HL-60/S4 treated with phorbol 12-myristate 13-acetate at 8.2 ng/mL for 4 days and 3 days (cell line): ENCODE data around the gene NR4A3.
"Not testable (repeated sequence)": the region's sequence is repeated elsewhere in the genome, so short reads cannot be mapped to it uniquely, and the experiment has no call there.

Experiments
- in situ Hi-C: fragments of 300-500 bp; cut with MboI; formaldehyde crosslinking; loops from 2 replicates; pipeline ENCODE4 v1.15.0; 2022; ENCODE audit warnings: low sequenced_read_pairs

NR4A3 gene

DNA sequence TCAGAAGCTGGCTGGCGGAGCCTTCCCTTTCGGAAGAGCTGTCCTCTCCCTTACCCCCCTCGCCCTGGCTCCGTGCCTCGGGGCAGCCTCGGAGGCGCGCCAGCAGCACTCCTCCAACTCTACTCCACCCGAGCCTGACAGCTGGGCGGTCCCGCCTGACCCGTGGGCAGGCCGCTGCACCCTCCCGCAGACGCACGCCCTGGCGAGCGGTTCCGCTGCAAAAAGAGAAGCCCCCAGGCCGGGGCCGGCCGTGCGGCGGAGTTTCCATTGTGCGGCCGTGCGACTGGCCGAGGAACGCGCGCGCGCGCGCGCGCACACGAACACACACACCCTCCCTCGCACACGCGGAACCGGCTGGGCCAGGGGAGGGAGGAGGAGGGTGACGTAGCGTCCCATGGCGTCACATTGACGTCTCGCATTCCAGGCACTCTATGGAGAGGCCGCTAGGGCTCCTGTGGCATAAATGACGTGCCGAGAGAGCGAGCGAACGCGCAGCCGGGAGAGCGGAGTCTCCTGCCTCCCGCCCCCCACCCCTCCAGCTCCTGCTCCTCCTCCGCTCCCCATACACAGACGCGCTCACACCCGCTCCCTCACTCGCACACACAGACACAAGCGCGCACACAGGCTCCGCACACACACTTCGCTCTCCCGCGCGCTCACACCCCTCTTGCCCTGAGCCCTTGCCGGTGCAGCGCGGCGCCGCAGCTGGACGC, at the start of gene NR4A3:
Gene NR4A3, plus strand, starts transcription at position 490 of the 713 bp plus-strand sequence. CDS start 6,158 bp downstream, outside the sequence.
- in situ Hi-C loops: loop anchor here (25.0 kb wide), 1 partner anchor 191 kb away; no protein-coding TSS in a partner anchor

DNA sequence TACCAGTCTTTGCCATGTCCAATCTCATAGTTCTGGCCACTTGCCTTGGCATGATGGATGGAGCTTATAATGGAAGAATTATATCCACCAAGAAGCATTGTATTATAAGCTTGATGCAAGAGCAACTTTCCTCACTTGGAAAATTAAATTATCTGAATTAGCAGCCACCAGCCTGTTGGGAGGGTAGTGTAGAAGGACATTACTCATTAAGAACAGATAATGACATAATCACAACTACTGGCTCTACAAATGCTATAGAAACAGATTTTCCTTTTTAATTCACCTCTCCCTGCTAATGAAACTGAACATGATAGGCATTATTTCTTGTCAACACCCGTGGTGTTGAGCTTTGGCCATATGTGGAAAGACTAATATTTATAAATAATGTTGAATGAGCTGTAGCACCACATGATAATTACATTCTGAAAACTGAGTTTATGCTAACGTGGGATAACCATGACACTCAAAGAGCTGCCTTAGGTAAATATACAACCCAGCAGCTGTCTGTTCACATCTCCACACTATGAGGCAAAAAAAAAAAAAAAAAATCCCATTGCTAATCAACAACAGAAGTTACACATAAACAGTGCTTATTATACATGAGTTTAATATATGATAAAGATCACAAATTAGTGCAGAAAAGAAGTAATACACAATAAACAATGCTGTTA, 48.1 kb upstream of the NR4A3 start:
- in situ Hi-C loops: no loop called here

DNA sequence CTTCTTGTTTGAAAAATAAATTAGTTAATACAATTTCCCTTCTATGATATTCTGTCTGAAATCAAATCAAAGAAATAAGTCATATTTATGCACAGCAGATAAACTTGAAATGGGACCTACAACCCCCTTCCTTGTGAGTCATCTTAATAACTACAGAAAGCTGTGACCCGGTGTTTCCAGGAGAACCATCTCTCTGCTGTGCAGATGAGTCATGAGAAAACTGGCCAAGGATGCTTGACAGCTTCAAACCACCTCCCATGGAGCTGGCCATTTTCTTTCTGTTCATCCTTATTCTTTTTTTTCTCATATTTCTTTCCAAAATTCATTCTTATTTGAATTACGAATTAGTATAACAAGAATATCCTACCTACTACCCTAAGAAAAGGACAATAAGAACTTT, 43.4 kb upstream of the NR4A3 start:
- in situ Hi-C loops: no loop called here

DNA sequence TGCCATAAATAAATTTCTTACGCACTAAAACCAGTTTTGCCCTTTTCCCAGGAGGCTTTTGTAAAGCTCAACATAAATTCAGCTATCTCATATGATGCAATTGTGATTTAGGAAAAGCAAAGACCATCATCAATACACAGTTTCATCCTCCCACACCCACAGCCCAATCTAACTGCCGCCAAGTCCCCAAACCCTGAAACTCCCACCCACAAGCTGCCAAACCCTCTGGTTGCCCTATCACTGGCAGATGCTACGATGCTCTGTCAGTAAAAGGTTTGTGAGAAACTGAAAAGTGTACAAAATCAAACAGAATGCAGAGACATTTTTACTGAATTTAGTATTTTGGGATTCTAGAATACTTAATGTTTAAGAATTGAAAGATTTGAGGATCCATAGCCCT, 42.8 kb upstream of the NR4A3 start:
- in situ Hi-C loops: no loop called here

DNA sequence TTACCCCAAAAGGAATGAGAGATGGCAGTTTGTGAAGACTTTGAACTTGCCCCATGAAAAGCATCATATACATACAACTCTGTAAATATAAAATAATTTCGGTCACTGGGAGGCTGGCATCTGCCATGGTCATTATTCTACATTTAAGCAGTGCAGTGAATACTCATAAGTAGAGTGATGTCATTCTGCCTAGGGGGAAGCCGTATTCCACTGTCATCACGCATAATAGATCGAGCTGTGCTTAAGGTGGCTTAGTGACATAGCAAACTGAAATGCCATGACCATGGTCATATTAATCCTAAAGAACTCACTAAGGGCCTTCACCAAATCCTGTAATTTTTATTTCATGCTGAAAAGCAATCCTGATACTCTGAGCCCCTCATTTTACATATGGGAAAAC, 42.4 kb upstream of the NR4A3 start:
- in situ Hi-C loops: no loop called here

DNA sequence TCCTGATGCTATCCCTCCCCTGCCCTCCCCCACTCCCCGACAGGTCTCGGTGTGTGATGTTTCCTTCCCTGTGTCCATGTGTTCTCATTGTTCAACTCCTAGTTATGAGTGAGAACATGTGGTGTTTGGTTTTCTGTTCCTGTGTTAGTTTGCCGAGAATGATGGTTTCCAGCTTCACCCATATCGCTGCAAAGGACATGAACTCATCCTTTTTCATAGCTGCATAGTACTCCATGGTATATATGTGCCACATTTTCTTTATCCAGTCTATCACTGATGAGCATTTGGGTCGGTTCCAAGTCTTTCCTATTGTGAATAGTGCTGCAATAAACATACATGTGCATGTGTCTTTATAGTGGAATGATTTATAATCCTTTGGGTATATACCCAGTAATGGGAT, 39.3 kb upstream of the NR4A3 start:
- in situ Hi-C loops: not testable (repeated sequence)

DNA sequence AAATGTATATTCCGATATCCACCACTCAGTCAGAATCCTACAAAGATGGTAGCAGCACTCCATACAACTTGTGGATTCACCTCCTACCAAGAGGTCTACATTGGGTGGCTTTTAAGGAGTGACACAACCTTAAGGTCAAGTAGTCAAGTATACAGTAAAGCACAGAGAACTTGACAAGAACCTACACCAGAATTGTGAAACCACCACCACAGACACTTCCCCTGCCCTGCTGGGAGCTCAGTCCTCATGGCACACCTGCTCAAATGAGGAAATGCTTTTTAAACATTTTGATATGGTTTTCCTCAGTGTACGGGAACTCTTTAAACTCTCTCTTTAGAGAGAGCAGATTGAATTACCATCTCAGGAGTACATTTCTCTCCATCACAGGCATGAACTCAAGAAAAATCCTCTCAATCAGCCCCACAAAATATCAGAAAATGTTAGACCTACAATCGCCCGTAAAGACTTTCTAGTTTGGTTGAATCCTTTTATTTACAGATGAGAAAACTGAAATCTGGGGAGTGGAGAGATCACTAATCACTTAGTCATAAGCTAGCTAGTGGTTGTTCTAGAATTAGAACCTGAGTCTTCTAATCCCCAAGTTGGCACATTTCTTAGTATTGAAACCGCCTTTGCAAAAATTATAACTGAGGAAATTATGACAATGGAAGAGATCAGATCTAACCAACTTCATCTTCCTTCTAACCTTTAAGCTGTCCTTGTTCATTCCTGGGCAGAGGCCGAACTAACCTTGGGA, 38.5 kb upstream of the NR4A3 start:
- in situ Hi-C loops: no loop called here

DNA sequence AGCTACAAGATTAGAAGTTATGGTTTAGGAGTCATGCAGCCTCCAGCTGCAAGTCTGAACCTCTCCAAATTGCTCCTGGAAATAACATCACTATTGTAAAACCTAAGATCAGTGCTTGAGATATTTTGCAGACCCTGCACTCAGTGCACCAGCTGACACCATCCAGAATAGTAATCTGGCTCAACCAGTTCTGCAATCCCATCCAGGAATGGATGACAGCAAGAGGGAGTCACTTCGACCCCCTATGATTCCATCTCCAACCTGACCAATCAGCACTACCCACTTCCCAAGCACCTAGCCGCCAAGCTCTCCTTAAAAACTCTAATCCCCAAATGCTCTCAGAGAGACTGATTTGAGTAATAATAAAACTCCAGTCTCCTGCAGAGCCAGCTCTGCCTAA, 37.9 kb upstream of the NR4A3 start:
- in situ Hi-C loops: no loop called here

DNA sequence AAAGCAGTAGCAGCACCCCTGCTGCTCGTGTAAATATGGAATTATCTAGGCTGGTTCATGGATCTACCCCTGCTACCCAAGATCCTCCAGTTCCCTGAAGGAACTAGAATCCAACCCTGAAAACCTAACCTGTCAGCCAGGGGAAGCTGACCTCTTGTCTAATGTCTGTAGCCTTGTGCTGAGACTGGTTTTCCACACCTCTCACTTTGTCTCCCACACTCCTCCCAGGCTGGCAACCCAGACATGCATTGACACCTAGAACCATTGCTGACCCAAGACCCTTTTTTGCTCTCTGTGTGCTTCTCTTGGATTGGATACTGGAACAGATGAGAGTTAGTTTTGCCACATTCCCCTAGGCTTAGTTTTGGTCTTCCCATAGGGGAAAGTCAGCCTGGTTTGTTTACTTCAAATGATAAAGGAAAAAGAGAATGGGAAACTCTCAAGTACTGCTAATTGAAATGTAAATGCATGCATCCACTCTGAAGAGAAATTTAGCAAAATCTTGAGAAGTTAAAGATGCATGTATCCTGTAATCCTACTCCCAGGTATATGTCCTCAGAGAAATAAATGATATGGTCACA, 36.6 kb upstream of the NR4A3 start:
- in situ Hi-C loops: no loop called here

DNA sequence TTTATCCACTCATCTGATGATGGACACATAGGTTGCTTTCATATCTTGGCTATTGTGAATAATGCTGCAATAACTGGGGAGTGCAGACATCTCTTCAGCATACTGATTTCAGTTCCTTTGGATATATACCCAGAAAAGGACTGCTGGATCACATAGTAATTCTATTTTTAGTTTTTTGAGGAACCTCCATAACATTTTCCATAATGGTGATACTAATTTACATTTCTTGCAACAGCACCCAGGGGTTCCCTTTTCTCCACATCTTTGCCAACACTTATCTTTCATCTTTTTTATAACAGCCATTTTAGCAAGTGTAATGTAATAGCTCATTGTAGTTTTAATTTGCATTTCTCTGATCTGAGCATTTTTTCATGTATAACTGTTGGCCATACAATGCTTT, 34.1 kb upstream of the NR4A3 start:
- in situ Hi-C loops: no loop called here

DNA sequence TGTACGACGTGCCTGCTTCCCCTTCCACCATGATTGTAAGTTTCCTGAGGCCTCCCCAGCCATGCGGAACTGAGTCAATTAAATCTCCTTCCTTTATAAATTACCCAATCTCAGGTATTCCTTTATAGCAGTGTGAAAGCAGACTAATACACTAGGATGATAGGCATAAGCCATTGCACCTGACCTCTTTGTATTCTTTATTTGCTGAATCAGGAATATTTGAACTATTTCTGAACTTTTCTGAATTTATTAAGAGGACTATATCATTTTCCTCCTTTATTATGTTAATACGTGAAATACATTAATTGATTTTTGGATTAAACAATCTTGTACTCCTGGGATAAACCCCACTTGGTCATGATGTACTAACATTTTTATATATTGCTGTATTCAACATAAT, 28.2 kb upstream of the NR4A3 start:
- in situ Hi-C loops: no loop called here

DNA sequence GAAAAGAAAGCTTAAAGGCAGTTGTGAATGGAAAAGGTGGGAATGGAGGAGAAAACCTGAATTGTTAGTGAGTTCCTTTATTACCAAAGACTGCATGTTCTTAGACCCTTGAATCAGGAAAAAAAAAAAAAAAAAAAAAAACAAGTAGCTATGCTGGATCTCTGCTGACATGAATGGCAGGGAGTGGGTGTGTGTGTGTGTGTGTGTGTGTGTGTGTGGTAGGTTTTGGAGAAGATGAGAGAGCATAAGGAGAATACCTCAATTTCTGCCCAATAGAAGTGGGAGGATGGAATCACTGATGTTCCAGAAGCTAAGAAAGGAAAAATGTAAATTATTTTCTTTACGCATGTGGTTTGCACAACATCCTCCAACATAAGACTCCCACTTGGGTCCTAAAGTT, 25.5 kb upstream of the NR4A3 start:
- in situ Hi-C loops: no loop called here

DNA sequence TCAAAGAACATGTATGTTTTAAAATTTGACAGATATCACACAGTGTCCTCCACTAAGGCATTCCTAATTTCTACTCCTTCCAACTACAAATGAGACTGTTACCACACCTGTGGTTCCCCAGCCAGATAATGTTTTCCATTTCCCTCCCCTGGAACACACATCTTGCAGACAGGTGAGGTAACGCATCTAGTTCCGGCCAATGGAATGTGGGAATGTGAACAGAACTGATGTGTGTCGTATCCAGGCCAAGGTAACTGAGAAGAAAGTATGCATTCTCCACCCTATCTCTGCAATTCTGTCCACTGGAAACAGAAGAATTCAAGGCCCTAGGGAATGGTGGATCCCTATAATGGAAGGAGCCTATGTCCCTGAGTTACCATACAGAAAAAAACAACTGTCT, 19.9 kb upstream of the NR4A3 start:
- in situ Hi-C loops: loop anchor here (25.0 kb wide), 1 partner anchor 211 kb away; no protein-coding TSS in a partner anchor

DNA sequence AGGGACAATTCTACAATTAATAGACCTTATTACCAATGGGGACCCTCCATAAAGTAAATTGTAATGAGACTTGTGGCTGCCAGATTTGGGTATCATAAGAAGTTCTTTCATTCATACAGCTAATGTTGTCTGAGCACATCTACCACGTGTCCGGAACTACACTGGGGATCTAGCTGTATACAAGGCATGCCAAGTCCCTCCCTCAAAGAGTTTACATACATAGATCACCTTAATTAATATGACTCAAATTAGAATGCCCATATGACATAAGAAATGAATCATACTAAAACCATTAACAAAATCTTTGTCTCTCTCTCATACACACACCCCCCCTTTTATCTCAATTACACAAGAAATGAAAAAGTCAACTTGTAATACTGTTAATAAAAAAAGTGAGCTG, 18.0 kb upstream of the NR4A3 start:
- in situ Hi-C loops: loop anchor here (25.0 kb wide), 1 partner anchor 209 kb away; no protein-coding TSS in a partner anchor

DNA sequence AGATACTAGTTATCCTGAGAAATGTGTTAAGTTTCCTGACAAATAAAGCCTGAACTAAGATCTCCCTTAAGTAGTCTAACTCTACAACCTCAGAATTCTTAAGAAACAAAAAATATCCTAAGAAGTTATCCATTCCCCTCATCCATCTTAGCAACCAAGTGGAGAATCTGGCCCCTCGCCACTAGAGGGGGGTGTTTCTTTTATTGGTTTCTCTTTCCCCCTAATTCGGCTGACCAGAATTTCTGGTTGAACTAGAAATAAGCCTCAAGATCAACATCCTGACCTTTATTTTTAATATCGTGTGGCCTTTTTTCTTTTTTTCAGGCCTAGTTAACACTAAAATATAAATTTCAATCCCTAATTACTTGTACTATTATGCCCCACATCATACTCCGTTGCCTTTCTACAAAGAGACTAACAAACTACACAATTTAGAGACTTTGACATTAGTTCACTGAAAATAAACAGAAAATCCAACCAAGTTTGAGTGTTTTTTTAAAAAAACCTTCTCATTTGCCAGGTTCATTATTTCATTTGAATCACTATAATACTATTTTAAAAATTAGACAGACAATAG, 14.3 kb upstream of the NR4A3 start:
- in situ Hi-C loops: loop anchor here (25.0 kb wide), 1 partner anchor 205 kb away; no protein-coding TSS in a partner anchor

DNA sequence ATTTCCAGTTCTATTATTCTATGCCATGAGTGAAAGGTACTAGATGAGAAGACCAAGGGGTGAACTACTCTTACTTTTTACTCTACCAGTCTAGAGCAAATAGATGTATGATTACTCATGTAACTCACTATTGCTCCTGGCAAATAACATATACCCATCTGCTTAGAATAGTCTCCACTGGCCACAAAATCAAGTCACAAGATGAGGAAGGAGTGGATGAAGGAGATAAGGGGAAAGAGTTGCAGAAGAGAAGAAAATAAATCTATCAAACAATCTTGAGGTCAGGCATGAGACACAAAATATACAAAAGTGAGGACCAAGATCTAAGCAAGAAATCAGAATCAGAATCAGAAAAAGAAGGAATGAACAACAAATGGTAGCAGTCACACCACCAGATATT, 13.7 kb upstream of the NR4A3 start:
- in situ Hi-C loops: loop anchor here (25.0 kb wide), 1 partner anchor 204 kb away; no protein-coding TSS in a partner anchor

DNA sequence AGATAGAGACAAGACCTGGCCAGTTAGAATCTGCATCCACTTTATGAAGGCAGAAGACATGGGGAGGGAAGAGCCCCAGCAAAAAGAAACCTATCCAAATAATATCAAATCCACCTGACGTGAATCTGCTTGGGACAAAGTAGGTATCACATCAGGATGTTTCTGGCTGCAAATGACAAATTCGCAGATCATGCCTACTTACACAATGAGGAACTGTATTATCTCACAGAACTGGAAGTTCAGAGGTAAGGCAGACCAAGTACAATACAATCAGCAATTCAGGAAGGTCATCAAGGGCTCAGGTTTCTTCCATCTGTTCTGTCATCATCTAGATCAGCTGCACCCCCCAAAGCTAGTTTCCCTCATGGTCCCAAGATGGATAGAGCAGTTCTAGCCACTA, 13.2 kb upstream of the NR4A3 start:
- in situ Hi-C loops: loop anchor here (25.0 kb wide), 1 partner anchor 204 kb away; no protein-coding TSS in a partner anchor

DNA sequence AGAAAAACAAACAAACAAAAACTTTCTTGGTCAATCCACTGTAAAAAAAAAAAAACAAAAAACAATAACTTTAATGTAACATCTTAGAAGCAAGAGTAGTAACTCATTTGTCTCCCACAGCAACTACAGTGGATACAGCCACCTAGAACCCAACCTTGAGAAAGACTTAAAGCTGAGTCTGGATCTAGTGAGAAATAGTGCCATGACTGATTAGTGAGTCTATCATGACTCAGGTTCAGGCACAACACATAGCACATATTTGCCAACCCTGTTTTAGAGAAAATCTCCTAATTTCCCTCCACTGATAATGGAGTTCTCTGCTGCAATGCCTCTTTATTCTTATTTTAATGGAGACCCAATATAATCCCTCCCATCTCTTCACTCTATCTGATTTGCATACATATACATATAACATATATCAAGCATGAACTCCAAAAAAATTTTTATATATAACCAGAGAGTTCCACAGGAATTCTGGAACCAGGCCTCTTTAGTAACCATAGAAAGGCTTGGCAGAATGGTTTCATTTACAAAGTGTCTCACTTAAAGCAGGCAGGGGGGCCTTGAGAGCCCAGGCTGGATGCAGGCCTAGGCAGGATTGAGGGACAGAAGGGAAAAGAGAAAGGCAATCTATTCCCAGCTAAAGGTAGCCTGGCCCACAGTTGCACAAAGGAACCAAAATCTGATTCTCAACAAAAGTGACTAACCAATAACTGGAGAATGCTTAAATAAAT, 11.9 kb upstream of the NR4A3 start:
- in situ Hi-C loops: loop anchor here (25.0 kb wide), 1 partner anchor 203 kb away; no protein-coding TSS in a partner anchor

DNA sequence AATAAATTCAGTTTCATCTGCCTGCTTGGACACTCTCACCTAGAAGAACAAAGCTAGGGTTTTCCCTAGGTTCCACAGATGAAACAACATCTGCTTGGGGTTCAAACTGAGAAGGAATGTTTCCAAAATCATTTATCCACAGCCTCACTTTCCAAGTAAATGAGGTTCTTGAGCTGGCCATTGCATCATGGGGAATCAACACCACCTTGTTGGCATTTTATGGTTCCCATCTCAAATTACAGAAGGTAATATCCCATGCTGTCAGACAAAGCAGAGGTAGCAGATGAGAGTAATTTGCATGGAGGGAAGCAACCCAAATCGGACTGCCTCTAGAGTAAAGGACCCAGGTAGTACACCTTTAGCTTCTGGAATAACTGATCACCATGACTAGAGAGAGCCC, 10.5 kb upstream of the NR4A3 start:
- in situ Hi-C loops: loop anchor here (25.0 kb wide), 1 partner anchor 201 kb away; no protein-coding TSS in a partner anchor
